Fibroblast of lung (primary cell): ENCODE results near the gene LAGE3. TPM values are rescaled to one million over a fixed set of nuclear protein-coding genes. Genes with fewer than 3 reads are reported as not detected.

Experiments
- DNase-seq, 2 donors: peaks; one replicate each; pipeline versions ENCODE4 v3.0.0 to v3.0.0-alpha.2; 2010; ENCODE audit warnings: low read depth in 2 of 2
- H2AFZ ChIP-seq: 2 replicates; pipeline ENCODE4 v1.5.1; 2012; ENCODE audit warnings: low read length, control low read depth, inconsistent platforms
- H3K27ac ChIP-seq: 2 replicates; pipeline ENCODE4 v1.5.1; 2011; ENCODE audit warnings: low read length, control low read depth; ENCODE audit not compliant: insufficient read depth
- H3K27me3 ChIP-seq: 2 replicates; pipeline ENCODE4 v1.5.1; 2011; ENCODE audit warnings: mild to moderate bottlenecking, low read length; ENCODE audit not compliant: control insufficient read depth, insufficient read depth
- H3K36me3 ChIP-seq: 2 replicates; pipeline ENCODE4 v1.5.1; 2011; ENCODE audit warnings: low read length; ENCODE audit not compliant: control insufficient read depth, insufficient read depth
- H3K4me1 ChIP-seq: 2 replicates; pipeline ENCODE4 v1.5.1; 2011; ENCODE audit warnings: low read length; ENCODE audit not compliant: control insufficient read depth, insufficient read depth; ENCODE audit errors: extremely low read depth
- H3K4me2 ChIP-seq: 2 replicates; pipeline ENCODE4 v1.5.1; 2011; ENCODE audit warnings: low read length, control low read depth; ENCODE audit not compliant: insufficient read depth; ENCODE audit errors: extremely low read depth
- H3K4me3 ChIP-seq, 4 experiments: fragments of 200-600 bp in 1 of 4; sonication (generic) in 1 of 4; replicated peaks in 1 of 4; 2 replicates each; pipeline ENCODE4 v1.5.1; 2011 to 2016; ENCODE audit warnings: low read length in 4 of 4, low read depth in 3 of 4, mild to moderate bottlenecking in 3 of 4, control low read depth in 2 of 4, inconsistent platforms in 1 of 4, mixed read lengths in 1 of 4; ENCODE audit not compliant: insufficient read depth in 1 of 4; ENCODE audit errors: control extremely low read depth in 1 of 4
- H3K79me2 ChIP-seq: 2 replicates; pipeline ENCODE4 v1.5.1; 2012; ENCODE audit warnings: mild to moderate bottlenecking, low read length, inconsistent platforms; ENCODE audit not compliant: control insufficient read depth, insufficient read depth
- H3K9ac ChIP-seq: 2 replicates; pipeline ENCODE4 v1.5.1; 2011; ENCODE audit warnings: mild to moderate bottlenecking, low read length, control low read depth; ENCODE audit not compliant: insufficient read depth
- H3K9me3 ChIP-seq: 2 replicates; pipeline ENCODE4 v1.5.1; 2012; ENCODE audit warnings: low read depth, low read length; ENCODE audit not compliant: control insufficient read depth, insufficient read depth
- H4K20me1 ChIP-seq: 2 replicates; pipeline ENCODE4 v1.5.1; 2011; ENCODE audit warnings: low read length; ENCODE audit not compliant: control insufficient read depth, insufficient read depth; ENCODE audit errors: extremely low read depth
- CTCF ChIP-seq, 2 donors: IDR thresholded peaks in 1 of 2; conservative IDR thresholded peaks in 1 of 2; 1 replicate in 1 of 2; 2 replicates in 1 of 2; pipeline ENCODE4 v1.5.1; 2011 to 2012; ENCODE audit warnings: low read length in 2 of 2, control low read depth in 1 of 2, inconsistent platforms in 1 of 2, low read depth in 1 of 2, mild to moderate bottlenecking in 1 of 2
- EZH2 ChIP-seq: IDR thresholded peaks from 2 replicates; pipeline ENCODE4 v1.5.1; 2012; ENCODE audit warnings: low read length, control low read depth, mild to moderate bottlenecking; ENCODE audit errors: missing control alignments
- polyA plus RNA-seq, 2 donors: library from polyadenylated mRNA; depleted of rRNA in 1 of 2; stranded (reverse) in 1 of 2; unstranded in 1 of 2; fragments of >200 nt; gene quantifications; 2 replicates each; pipeline ENCODE4 v1.2.1, GENCODE V29; 2011 to 2012; ENCODE audit warnings: missing spikeins in 1 of 2
- total RNA-seq: library from RNA; depleted of rRNA; stranded (reverse); fragments of >200 nt; gene quantifications from 2 replicates; pipeline ENCODE4 v1.2.1, GENCODE V29; 2014

The LAGE3 gene
- total and polyA plus RNA-seq, 2 donors (not counting 1 experiment from before 2014, with no cell fraction given) = 6.4 to 13.4 TPM

GRCh38 chrX:154465601-154466000 is 13.5 kb downstream of the LAGE3 start:
- H3K9me3 ChIP-seq = no peaks in the 10 kb centered on the region
- H4K20me1 ChIP-seq = no peaks in the 10 kb centered on the region
- no peak overlapping the region for H3K4me3 ChIP-seq
- DNase-seq = no peak
- no peaks in the 10 kb centered on the region for H3K4me1 ChIP-seq
- peaks cover 30% of the 10 kb centered on the region for H3K36me3 ChIP-seq
- no peak overlapping the region for H3K4me2 ChIP-seq
- no peak overlapping the region for H3K27ac ChIP-seq
- peaks cover 15% of the 10 kb centered on the region for H3K79me2 ChIP-seq
- no peak overlapping the region for H2AFZ ChIP-seq
- no peaks in the 10 kb centered on the region for H3K27me3 ChIP-seq
- no peak overlapping the region for H3K9ac ChIP-seq
- TF ChIP-seq CTCF (conservative IDR thresholded peaks at IDR 0.05 in 1 of 2, IDR thresholded peaks at IDR 0.05 in 1 of 2; ENCODE audit: low read depth in 1 of 2, low read length in 2 of 2) = no peak

GRCh38 chrX:154464806-154465365 is 14.2 kb downstream of the LAGE3 start:
- no peaks in the 10 kb centered on the region for H3K9me3 ChIP-seq
- no peak overlapping the region for H3K27ac ChIP-seq
- H3K4me1 ChIP-seq = no peaks in the 10 kb centered on the region
- H3K79me2 ChIP-seq = peaks cover 22% of the 10 kb centered on the region
- H3K27me3 ChIP-seq = no peaks in the 10 kb centered on the region
- TF ChIP-seq EZH2 (no peak), CTCF (conservative IDR thresholded peaks at IDR 0.05 in 1 of 2, IDR thresholded peaks at IDR 0.05 in 1 of 2; ENCODE audit: low read depth in 1 of 2, low read length in 2 of 2) (no peak)
- DNase-seq = no peak
- no peaks in the 10 kb centered on the region for H4K20me1 ChIP-seq
- H2AFZ ChIP-seq = no peak overlapping the region
- H3K4me2 ChIP-seq = no peak overlapping the region
- no peak overlapping the region for H3K9ac ChIP-seq
- H3K36me3 ChIP-seq = peaks cover 26% of the 10 kb centered on the region
- H3K4me3 ChIP-seq = no peak overlapping the region

GRCh38 chrX:154463611-154464220 is 15.4 kb downstream of the LAGE3 start:
- H4K20me1 ChIP-seq = no peaks in the 10 kb centered on the region
- H3K9me3 ChIP-seq = no peaks in the 10 kb centered on the region
- no peaks in the 10 kb centered on the region for H3K4me1 ChIP-seq
- H2AFZ ChIP-seq = no peak overlapping the region
- H3K36me3 ChIP-seq = peaks cover 20% of the 10 kb centered on the region
- H3K4me3 ChIP-seq = no peak overlapping the region
- DNase-seq = no peak
- no peak overlapping the region for H3K9ac ChIP-seq
- TF ChIP-seq EZH2 (no peak), CTCF (conservative IDR thresholded peaks at IDR 0.05 in 1 of 2, IDR thresholded peaks at IDR 0.05 in 1 of 2; ENCODE audit: low read depth in 1 of 2, low read length in 2 of 2) (no peak)
- peaks cover 33% of the 10 kb centered on the region for H3K79me2 ChIP-seq
- no peak overlapping the region for H3K27ac ChIP-seq
- no peaks in the 10 kb centered on the region for H3K27me3 ChIP-seq
- H3K4me2 ChIP-seq = no peak overlapping the region
